Measurements from ENCODE around the gene RFPL2.
A peak's percentile ranks its signal among the peaks of the same experiment; 100 is the strongest.

RFPL2 gene

GRCh38 chr22:32204856-32205722 lies at the start of gene RFPL2:
TSS of gene RFPL2 (minus strand) at chr22:32205073. CDS start at chr22:32202451, 2,622 bp downstream.
- Mint-ChIP-seq H3K27ac (no peak within 1 kb of the TSS), H3K27me3 (peaks cover 70% of the 10 kb centered on the region), H3K36me3 (no peaks in the 10 kb centered on the region), H3K9me3 (no peaks in the 10 kb centered on the region), H3K4me3 (peak within 1 kb of the TSS; percentile 59), H3K4me1 (no peaks in the 10 kb centered on the region)
- ATAC-seq: no peak

DNA sequence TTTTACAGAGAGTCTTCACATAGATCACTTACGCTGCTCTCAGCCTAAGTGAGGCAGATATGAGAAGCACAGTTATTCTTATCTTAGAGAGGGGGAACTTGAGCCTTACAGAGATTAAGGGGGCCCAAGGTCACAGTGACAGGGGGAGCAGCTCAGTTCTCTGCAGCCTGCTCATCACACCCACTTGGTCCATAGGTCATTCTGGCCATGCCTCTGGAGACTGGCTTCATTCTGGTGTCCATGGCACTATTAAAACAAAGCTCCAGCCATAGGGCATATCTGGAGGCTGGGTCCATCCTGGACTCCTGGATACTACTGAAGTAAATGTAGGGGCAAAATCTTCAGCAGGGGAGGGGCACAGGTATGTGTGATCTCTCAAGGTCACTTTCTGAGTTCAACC lies 44.4 kb upstream of the RFPL2 start:
- ATAC-seq: no peak
- Mint-ChIP-seq H3K4me3 (no peak overlapping the region), H3K36me3 (no peaks in the 10 kb centered on the region), H3K27me3 (peaks cover 56% of the 10 kb centered on the region), H3K27ac (no peak overlapping the region), H3K4me1 (no peaks in the 10 kb centered on the region), H3K9me3 (peaks cover 7% of the 10 kb centered on the region)

DNA sequence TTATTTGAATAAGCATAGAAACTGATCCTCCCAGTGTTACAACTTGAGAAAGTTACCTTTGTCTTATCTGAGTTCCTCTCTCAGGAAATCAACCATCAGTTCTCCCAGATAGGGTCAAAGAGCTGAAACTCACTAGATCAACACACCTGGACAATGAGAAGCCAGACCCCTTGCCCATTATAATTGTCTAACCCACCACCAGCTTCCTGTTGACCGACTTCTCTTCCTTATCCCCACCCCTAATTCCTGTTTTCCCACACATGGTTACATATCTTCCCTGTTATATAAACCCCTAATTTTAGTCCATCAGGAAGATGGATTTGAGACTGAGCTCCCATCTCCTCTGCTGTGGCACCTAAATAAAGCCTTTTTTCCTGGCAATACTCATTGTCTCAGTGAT lies 43.4 kb upstream of the RFPL2 start:
- Mint-ChIP-seq H3K9me3 (peaks cover 7% of the 10 kb centered on the region), H3K36me3 (no peaks in the 10 kb centered on the region), H3K27me3 (peaks cover 54% of the 10 kb centered on the region), H3K4me3 (no peak overlapping the region), H3K27ac (no peak overlapping the region), H3K4me1 (no peaks in the 10 kb centered on the region)
- no peak for ATAC-seq

GRCh38 chr22:32246166-32246565 lies 41.3 kb upstream of the RFPL2 start:
- Mint-ChIP-seq H3K4me1 (no peaks in the 10 kb centered on the region), H3K27ac (no peak overlapping the region), H3K36me3 (no peaks in the 10 kb centered on the region), H3K27me3 (peaks cover 40% of the 10 kb centered on the region), H3K9me3 (peaks cover 7% of the 10 kb centered on the region), H3K4me3 (no peak overlapping the region)
- ATAC-seq: no peak

DNA sequence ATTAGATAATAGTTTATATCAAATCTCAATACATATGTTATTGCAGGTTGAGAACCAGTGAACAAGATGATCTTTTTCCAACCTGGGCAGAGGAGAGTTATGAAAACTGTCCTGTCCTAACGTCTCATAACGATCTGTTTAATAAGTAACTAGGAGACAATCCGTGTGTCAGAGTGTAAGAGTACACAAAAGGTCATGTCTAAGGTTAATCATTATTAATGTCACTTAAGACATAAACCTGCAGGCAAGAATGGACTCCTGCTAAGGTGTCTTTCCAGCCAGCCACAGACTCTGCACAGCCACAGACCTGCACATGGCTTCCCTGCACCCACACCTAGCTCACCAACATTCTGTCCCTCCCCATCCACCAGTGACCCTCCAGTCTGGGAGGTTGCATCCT lies 40.2 kb upstream of the RFPL2 start:
- Mint-ChIP-seq H3K4me1 (no peaks in the 10 kb centered on the region), H3K4me3 (no peak overlapping the region), H3K9me3 (peaks cover 3% of the 10 kb centered on the region), H3K36me3 (no peaks in the 10 kb centered on the region), H3K27ac (no peak overlapping the region), H3K27me3 (peaks cover 28% of the 10 kb centered on the region)
- no peak for ATAC-seq

- no peaks in the 10 kb centered on the region for H3K4me1 Mint-ChIP-seq
- H3K27me3 Mint-ChIP-seq: peaks cover 24% of the 10 kb centered on the region
- no peaks in the 10 kb centered on the region for H3K36me3 Mint-ChIP-seq
- no peak overlapping the region for H3K4me3 Mint-ChIP-seq
- H3K9me3 Mint-ChIP-seq: no peaks in the 10 kb centered on the region
- ATAC-seq: no peak
- no peak overlapping the region for H3K27ac Mint-ChIP-seq
These were observed 39.7 kb upstream of the RFPL2 start for GRCh38 chr22:32244547-32244946.

DNA sequence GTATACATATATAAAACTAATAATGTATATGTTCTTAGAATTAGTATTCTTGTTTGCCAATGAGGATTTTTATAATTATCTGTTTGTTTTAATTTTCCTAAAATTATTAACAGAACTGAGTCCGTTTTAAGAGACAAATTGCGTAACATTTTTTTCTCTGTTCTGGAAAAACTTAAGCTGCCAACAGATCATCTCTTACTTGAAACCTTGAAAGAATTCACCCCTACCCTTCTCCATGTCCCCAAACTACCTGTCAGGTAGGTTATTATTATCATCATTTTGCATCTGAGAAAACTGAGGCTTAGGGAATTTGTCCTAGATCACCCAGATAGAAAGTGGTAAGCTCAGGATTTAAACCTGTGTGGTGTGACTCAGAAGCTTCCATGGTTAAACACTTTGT lies 35.6 kb upstream of the RFPL2 start:
- Mint-ChIP-seq H3K27ac (no peak overlapping the region), H3K27me3 (peaks cover 2% of the 10 kb centered on the region), H3K36me3 (no peaks in the 10 kb centered on the region), H3K9me3 (no peaks in the 10 kb centered on the region), H3K4me3 (no peak overlapping the region), H3K4me1 (no peaks in the 10 kb centered on the region)
- ATAC-seq: no peak

DNA sequence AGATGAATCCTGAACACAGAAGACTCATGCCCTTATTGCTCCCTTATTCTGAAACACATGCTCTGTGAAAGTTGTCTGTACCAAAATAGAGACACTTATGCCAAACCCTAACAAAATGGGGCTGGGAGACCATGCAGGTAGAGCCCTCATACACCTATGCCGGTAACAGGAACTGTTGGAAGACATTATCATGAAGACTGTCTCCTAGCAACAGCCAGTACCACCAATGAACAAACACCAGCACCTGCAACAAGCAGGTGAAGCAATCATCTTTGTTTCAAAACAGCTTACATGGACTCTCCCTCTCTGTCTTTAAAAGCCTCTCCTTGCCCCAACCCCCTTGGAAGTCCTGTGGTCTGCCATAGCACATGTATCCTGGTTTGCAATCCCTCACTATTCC lies 33.0 kb upstream of the RFPL2 start:
- H3K27ac Mint-ChIP-seq: no peak overlapping the region
- no peak for ATAC-seq
- H3K36me3 Mint-ChIP-seq: no peaks in the 10 kb centered on the region
- no peaks in the 10 kb centered on the region for H3K9me3 Mint-ChIP-seq
- peaks cover 27% of the 10 kb centered on the region for H3K27me3 Mint-ChIP-seq
- H3K4me1 Mint-ChIP-seq: no peaks in the 10 kb centered on the region
- no peak overlapping the region for H3K4me3 Mint-ChIP-seq

GRCh38 chr22:32236970-32237369 lies 32.1 kb upstream of the RFPL2 start:
- Mint-ChIP-seq H3K9me3 (no peaks in the 10 kb centered on the region), H3K4me1 (no peaks in the 10 kb centered on the region), H3K27me3 (peaks cover 37% of the 10 kb centered on the region), H3K27ac (no peak overlapping the region), H3K4me3 (no peak overlapping the region), H3K36me3 (no peaks in the 10 kb centered on the region)
- ATAC-seq: no peak

DNA sequence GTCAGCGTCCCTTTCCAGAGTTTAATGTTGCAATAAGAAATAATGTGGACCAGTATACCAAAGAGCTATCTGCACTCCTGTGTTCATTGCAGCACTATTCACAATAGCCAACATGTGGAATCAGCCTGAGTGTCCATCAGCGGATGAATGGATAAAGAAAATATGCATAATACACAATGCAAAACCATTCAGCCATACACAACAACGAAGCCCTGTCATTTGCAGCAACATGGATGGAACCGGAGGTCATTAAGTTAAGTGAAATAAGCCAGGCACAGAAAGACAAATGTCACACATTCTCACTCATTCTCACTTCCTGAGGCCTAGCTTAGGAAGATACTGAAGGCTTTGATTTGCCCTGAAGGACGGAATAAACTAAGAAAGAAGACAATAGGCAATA lies 28.2 kb upstream of the RFPL2 start:
- no peak overlapping the region for H3K27ac Mint-ChIP-seq
- no peaks in the 10 kb centered on the region for H3K9me3 Mint-ChIP-seq
- H3K4me1 Mint-ChIP-seq: no peaks in the 10 kb centered on the region
- H3K27me3 Mint-ChIP-seq: peaks cover 55% of the 10 kb centered on the region
- no peaks in the 10 kb centered on the region for H3K36me3 Mint-ChIP-seq
- H3K4me3 Mint-ChIP-seq: no peak overlapping the region
- no peak for ATAC-seq

- no peaks in the 10 kb centered on the region for H3K36me3 Mint-ChIP-seq
- H3K27me3 Mint-ChIP-seq: peaks cover 59% of the 10 kb centered on the region
- H3K9me3 Mint-ChIP-seq: no peaks in the 10 kb centered on the region
- no peak for ATAC-seq
- H3K4me3 Mint-ChIP-seq: no peak overlapping the region
- no peaks in the 10 kb centered on the region for H3K4me1 Mint-ChIP-seq
- H3K27ac Mint-ChIP-seq: no peak overlapping the region
These were observed 27.4 kb upstream of the RFPL2 start for GRCh38 chr22:32232191-32232830.

- Mint-ChIP-seq H3K27ac (no peak overlapping the region), H3K4me3 (no peak overlapping the region), H3K9me3 (no peaks in the 10 kb centered on the region), H3K36me3 (no peaks in the 10 kb centered on the region), H3K27me3 (peaks cover 54% of the 10 kb centered on the region), H3K4me1 (no peaks in the 10 kb centered on the region)
- no peak for ATAC-seq
These were observed 21.6 kb upstream of the RFPL2 start for GRCh38 chr22:32226326-32227104.

- ATAC-seq: no peak
- Mint-ChIP-seq H3K27me3 (peaks cover 36% of the 10 kb centered on the region), H3K4me3 (no peak overlapping the region), H3K36me3 (no peaks in the 10 kb centered on the region), H3K27ac (no peak overlapping the region), H3K9me3 (no peaks in the 10 kb centered on the region), H3K4me1 (no peaks in the 10 kb centered on the region)
These were observed 18.1 kb upstream of the RFPL2 start for GRCh38 chr22:32222991-32223390.

- peaks cover 5% of the 10 kb centered on the region for H3K9me3 Mint-ChIP-seq
- H3K27ac Mint-ChIP-seq: no peak overlapping the region
- no peak for ATAC-seq
- H3K27me3 Mint-ChIP-seq: peaks cover 40% of the 10 kb centered on the region
- no peak overlapping the region for H3K4me3 Mint-ChIP-seq
- no peaks in the 10 kb centered on the region for H3K4me1 Mint-ChIP-seq
- no peaks in the 10 kb centered on the region for H3K36me3 Mint-ChIP-seq
These were observed 14.2 kb upstream of the RFPL2 start for GRCh38 chr22:32219026-32219425.

DNA sequence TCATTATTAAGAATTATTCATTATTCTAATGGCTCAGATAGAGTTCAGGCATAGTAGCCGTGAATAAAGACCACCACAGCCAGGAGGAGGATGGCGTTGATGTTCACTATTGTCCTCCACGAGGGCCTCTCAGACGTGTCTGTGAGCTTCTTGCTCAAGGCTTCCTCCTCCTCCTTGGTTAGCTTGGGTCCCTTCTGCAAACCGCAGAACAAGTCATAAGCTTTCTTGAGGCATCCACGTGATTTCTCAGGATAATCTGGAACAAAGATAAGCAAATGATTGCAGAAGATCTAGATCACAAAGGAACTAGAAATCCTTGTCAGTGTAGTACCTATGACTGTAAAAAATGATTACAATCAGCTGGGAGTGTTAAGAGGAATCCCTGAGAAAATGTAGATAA lies 13.6 kb upstream of the RFPL2 start:
- Mint-ChIP-seq H3K4me3 (no peak overlapping the region), H3K9me3 (peaks cover 5% of the 10 kb centered on the region), H3K4me1 (no peaks in the 10 kb centered on the region), H3K27ac (no peak overlapping the region), H3K27me3 (peaks cover 38% of the 10 kb centered on the region), H3K36me3 (no peaks in the 10 kb centered on the region)
- ATAC-seq: no peak

All from stimulated activated memory B cell treated with anti-CD40 and anti-IgM and Interleukin-4, amounts not matched to agents 10 μg/mL and 1 μg/mL and 100 μg/mL, for 72 hours (primary cell).